ENCODE data around the gene SHROOM1. TPM values are rescaled to one million over a fixed set of nuclear protein-coding genes. Genes with fewer than 3 reads are reported as not detected.

The SHROOM1 gene
- total and polyA plus RNA-seq, 7 donors, result 4.2 to 25.1 (median 20.0) TPM

GRCh38 chr5:132873119-132873929 lies 42.9 kb upstream of the SHROOM1 start, which contains the start of gene LEAP2:
Gene LEAP2, plus strand, starts transcription at chr5:132873668. Its CDS starts 27 bp downstream, at chr5:132873695.
- TF ChIP-seq EP300 (IDR thresholded peaks at IDR 0.05) (no peak), POLR2AphosphoS5 (IDR thresholded peaks at IDR 0.05) (peak in 2 of 4 donors; percentile 12 to 31), CTCF (IDR thresholded peaks at IDR 0.05) (no peak)
- Histone ChIP-seq H3K27me3 (no peaks in the 10 kb centered on the region), H3K36me3 (peaks cover 0 to 67% (median 11%) of the 10 kb centered on the region in 4 donors), H3K9me3 (no peaks in the 10 kb centered on the region), H3K4me1 (peaks cover 0 to 20% (median 12%) of the 10 kb centered on the region in 4 donors), H3K4me3 (no peak within 1 kb of the TSS), H3K27ac (peak within 1 kb of the TSS in 1 of 4 donors; percentile 17)
- 25 to 61% methylated on average over 6 of the region's 6 CpGs for WGBS, 2 donors
- intact Hi-C loops (cut with DNase I), result no loop called here
- no peak for DNase-seq

- intact Hi-C loops (cut with DNase I), result no loop called here
- TF ChIP-seq POLR2A (IDR thresholded peaks at IDR 0.05) (no peak), EP300 (IDR thresholded peaks at IDR 0.05) (no peak), CTCF (IDR thresholded peaks at IDR 0.05) (no peak), POLR2AphosphoS5 (IDR thresholded peaks at IDR 0.05) (no peak)
These were observed 42.3 kb upstream of the SHROOM1 start for GRCh38 chr5:132872788-132873118.

GRCh38 chr5:132871459-132872284 lies 41.2 kb upstream of the SHROOM1 start:
- Histone ChIP-seq H3K9me3 (no peaks in the 10 kb centered on the region), H3K27ac (no peak overlapping the region), H3K27me3 (no peaks in the 10 kb centered on the region), H3K4me1 (peaks cover 0 to 24% (median 13%) of the 10 kb centered on the region in 4 donors), H3K36me3 (peaks cover 0 to 61% (median 11%) of the 10 kb centered on the region in 4 donors), H3K4me3 (no peak overlapping the region)
- intact Hi-C loops (cut with DNase I), result no loop called here
- WGBS, 2 donors, result 90 to 91% methylated on average over 5 of the region's 5 CpGs
- TF ChIP-seq POLR2AphosphoS5 (IDR thresholded peaks at IDR 0.05), result peak in 1 of 4 donors; percentile 4
- no peak for TF ChIP-seq CTCF (IDR thresholded peaks at IDR 0.05)
- DNase-seq, result no peak

More at GRCh38 chr5:132872788-132873118, 42.3 kb upstream of the SHROOM1 start:
- Histone ChIP-seq H3K4me1 (peaks cover 0 to 19% (median 11%) of the 10 kb centered on the region in 4 donors), H3K36me3 (peaks cover 0 to 68% (median 11%) of the 10 kb centered on the region in 4 donors), H3K9me3 (no peaks in the 10 kb centered on the region), H3K27me3 (no peaks in the 10 kb centered on the region), H3K4me3 (no peak overlapping the region), H3K27ac (peak overlapping the region in 1 of 4 donors; percentile 17)
- DNase-seq, result no peak
- WGBS, 2 donors, result 100% methylated on average over 1 of the region's 1 CpG

GRCh38 chr5:132870801-132871200 lies 40.4 kb upstream of the SHROOM1 start:
- H3K4me3 ChIP-seq, result no peak overlapping the region
- intact Hi-C loops (cut with DNase I), result no loop called here
- DNase-seq, result no peak
- H3K27ac ChIP-seq, result no peak overlapping the region
- H3K27me3 ChIP-seq, result no peaks in the 10 kb centered on the region
- H3K9me3 ChIP-seq, result no peaks in the 10 kb centered on the region
- H3K36me3 ChIP-seq, result peaks cover 0 to 53% (median 10%) of the 10 kb centered on the region in 4 donors
- TF ChIP-seq EP300 (IDR thresholded peaks at IDR 0.05) (no peak), CTCF (IDR thresholded peaks at IDR 0.05) (no peak), POLR2A (IDR thresholded peaks at IDR 0.05) (no peak), POLR2AphosphoS5 (IDR thresholded peaks at IDR 0.05) (no peak)
- WGBS, 2 donors, result 68 to 78% methylated on average over 2 of the region's 2 CpGs
- peaks cover 0 to 28% (median 16%) of the 10 kb centered on the region in 4 donors for H3K4me1 ChIP-seq
